Measurements from ENCODE around the gene GPD1L.
"Not testable (repeated sequence)": the region's sequence is repeated elsewhere in the genome, so short reads cannot be mapped to it uniquely, and the experiment has no call there.

GPD1L gene

DNA sequence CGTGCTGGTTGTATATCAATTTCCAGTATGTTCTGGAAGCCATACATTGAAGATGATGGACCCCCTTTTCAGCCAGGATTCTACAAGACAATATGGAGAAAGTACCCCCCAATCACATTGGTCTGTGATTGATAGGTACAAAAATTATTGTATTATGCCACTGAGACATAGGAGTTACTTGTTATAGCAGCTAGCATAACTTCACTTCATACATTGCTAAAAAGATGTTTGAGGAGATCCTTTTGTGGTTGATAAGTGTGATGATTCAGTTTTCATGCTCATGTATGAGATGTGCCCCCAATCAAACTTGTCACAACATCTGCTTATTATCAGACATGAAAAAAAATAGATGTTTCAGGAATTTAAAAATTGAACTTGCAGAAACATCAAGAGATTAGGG is 66.0 kb downstream of the GPD1L start:
- no peaks in the 10 kb centered on the region; the same call in 1 of the 2 replicates for H3K36me3 ChIP-seq (ENCODE audit: insufficient read depth, low read length)
- peaks cover 7% of the 10 kb centered on the region; the same call in 1 of the 2 replicates for H3K9me3 ChIP-seq (ENCODE audit: control insufficient read depth, insufficient read depth, low read length)
- peaks cover 1% of the 10 kb centered on the region; the same call in 1 of the 2 replicates for H3K4me1 ChIP-seq (ENCODE audit: insufficient read depth, low read length)
- H3K9ac ChIP-seq (ENCODE audit: low read depth, low read length) = no peak overlapping the region

DNA sequence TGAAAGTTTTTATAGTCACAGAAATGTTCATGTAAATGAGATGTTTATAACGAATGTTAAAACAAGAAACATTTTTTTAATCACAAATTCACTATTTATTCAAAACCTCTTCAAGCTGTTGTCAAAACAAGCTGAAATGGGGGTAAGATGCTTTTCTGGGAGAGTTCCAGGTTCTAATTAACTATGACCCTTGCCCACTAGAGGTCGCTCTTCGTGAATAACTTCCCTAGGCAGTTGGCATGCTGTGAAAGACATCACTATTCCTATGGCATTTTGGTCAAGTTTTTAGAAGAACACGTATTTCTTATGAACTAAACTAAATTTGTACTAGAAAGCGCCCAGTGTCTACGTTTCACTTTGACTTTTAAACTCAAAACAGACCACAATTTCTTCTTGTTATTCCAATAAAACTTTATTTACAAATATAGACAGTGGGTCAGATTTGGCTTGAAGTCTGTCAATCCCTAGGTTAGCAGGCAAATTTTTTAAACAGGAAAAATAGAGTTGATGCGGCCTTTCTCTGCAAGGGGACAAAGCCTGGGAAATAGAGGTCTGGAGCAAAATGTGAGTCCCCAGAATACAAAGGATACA is 69.3 kb downstream of the GPD1L start:
- Histone ChIP-seq H3K36me3 (ENCODE audit: insufficient read depth, low read length) (no peaks in the 10 kb centered on the region; the same call in 1 of the 2 replicates), H3K9ac (ENCODE audit: low read depth, low read length) (no peak overlapping the region), H3K4me1 (ENCODE audit: insufficient read depth, low read length) (peaks cover 5% of the 10 kb centered on the region; the same call in 1 of the 2 replicates), H3K9me3 (ENCODE audit: control insufficient read depth, insufficient read depth, low read length) (peaks cover 4% of the 10 kb centered on the region; the same call in 1 of the 2 replicates)

DNA sequence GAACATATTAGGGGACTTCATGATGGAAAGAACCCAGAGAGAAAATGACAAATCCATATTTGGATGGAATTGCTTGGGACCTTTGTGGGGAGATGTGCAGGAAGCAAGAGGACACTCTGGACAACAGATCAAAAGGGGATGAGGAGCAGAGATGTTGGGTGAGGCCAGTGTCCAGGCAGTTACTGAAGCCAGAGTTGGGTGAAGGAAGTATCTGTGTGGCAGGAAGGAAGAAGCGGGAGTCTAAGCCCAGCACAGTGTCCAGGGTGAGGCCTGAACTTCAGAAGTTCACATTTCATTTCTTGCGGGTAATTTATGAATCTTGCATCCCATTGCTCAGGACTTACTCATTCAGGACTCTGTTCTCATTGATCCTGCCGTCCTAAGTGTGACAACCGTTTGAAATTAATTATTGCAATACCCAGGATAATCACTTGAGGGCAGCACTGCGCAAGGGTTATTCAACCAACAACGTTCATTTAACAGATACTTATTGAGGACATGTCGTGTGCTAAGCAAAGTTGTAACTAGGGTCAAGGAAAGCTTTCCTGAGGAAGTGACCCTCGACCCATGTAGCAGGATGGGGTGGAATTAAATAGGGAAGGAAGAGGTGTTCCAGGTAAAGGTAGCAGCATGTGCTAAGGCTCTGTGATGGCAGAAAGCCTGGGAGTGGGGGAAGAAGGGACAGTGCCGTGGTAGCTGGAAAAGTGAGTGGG is 70.7 kb downstream of the GPD1L start:
- no peaks in the 10 kb centered on the region for H3K9me3 ChIP-seq (ENCODE audit: control insufficient read depth, insufficient read depth, low read length)
- H3K36me3 ChIP-seq (ENCODE audit: insufficient read depth, low read length) = no peaks in the 10 kb centered on the region
- H3K9ac ChIP-seq (ENCODE audit: low read depth, low read length) = no peak overlapping the region
- H3K4me1 ChIP-seq (ENCODE audit: insufficient read depth, low read length) = peaks cover 5% of the 10 kb centered on the region; the same call in 1 of the 2 replicates

DNA sequence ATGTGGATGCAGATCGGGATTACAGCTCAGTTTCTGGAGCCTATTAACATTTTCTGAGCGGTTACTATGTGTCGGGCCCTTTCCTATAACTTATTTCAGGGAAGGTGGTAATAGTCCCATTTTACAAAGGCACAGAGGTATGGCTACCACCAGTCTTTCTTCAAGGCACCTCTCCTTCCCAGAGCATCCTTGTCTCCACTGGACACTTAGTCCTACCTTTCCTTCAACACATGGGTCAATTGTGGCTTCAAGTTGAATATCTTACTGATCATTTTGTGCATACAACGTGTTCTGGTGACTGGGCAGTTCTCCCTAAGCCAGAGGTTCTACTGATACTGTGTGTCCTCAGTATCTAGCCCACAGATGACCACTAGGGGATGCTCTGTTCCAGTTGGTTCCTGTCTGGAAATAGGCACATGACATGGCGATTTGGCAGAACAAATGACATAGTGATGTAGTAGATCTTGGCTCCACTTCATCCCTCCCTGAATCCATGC is 71.3 kb downstream of the GPD1L start:
- Histone ChIP-seq H3K9me3 (ENCODE audit: control insufficient read depth, insufficient read depth, low read length) (no peaks in the 10 kb centered on the region), H3K9ac (ENCODE audit: low read depth, low read length) (no peak overlapping the region)

DNA sequence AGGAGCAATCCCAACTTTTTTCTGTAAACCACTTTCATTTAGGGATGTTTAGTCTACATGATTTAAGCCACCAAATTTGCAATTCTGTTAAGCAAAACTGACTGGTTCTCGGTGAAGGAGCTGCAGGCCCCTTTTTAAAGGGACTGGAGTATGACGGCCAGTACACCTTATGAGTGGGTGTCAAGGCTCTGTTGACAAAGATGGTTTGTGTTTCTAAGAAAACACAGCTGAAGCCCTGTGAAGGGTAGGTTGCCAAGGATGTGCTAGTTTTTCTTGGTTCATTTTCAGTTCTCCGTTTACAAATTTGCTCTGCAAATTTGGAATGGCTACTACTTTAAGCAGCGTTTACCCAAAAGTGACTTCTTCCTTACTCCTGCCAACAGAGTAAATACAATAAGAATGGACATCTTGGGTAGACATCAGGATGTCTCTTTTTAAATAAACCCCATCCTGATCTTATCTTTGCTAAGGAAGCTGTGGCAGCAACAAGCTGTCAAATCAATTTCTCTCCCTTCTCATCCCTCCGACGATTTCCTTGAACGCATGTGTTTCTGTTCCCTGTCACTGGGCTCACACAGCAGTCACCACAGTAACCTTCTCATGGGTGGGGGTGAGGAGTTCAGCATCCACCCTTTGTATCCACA is 73.8 kb downstream of the GPD1L start:
- H3K9me3 ChIP-seq (ENCODE audit: control insufficient read depth, insufficient read depth, low read length) = no peaks in the 10 kb centered on the region
- peaks cover 5% of the 10 kb centered on the region; the same call in 1 of the 2 replicates for H3K4me1 ChIP-seq (ENCODE audit: insufficient read depth, low read length)
- no peak overlapping the region for H3K9ac ChIP-seq (ENCODE audit: low read depth, low read length)
- no peaks in the 10 kb centered on the region for H3K36me3 ChIP-seq (ENCODE audit: insufficient read depth, low read length)

More for the DNA sequence above, 71.3 kb downstream of the GPD1L start:
- peaks cover 5% of the 10 kb centered on the region; the same call in 1 of the 2 replicates for H3K4me1 ChIP-seq (ENCODE audit: insufficient read depth, low read length)
- H3K36me3 ChIP-seq (ENCODE audit: insufficient read depth, low read length) = no peaks in the 10 kb centered on the region

DNA sequence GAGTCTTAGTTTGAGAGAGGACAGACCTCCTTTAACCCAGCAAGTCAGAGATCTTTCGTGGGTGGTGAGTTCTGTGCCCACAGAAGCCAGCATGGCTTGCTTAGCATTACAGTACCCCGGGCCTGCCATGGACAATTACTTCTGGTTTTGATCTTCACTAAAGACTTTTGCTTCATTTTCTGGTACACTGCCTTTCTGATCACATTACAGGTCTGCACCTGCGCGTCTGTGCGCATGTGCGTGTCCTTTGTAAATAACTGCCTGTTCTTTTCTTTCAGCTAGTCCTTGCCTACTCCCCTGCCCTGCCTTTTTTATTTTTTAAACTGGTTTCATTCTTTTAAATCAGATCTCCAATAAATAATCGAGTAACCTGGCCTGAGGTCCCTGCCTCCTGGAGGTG is 74.9 kb downstream of the GPD1L start:
- Histone ChIP-seq H3K9me3 (ENCODE audit: control insufficient read depth, insufficient read depth, low read length) (no peaks in the 10 kb centered on the region), H3K4me1 (ENCODE audit: insufficient read depth, low read length) (peaks cover 5% of the 10 kb centered on the region; the same call in 1 of the 2 replicates), H3K36me3 (ENCODE audit: insufficient read depth, low read length) (no peaks in the 10 kb centered on the region), H3K9ac (ENCODE audit: low read depth, low read length) (no peak overlapping the region)

DNA sequence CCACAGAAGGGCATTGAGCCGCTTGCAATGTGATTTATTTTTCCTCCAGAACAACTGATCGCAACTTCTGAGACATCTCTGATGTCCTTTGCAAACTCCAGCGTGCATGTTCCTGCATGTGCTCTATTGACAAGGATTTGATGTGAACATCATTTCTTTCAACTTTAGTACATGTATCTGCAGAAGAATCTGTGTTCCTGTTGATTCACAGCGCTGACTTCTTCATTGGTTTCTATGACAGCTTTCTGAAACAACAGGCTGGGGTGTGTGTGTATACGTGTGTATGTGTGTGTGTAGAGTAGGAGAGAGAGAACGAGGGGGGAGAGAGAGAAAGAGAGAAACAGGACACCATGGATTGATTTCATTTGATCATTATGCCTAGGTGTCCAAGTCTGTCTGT is 75.4 kb downstream of the GPD1L start:
- Histone ChIP-seq H3K4me1 (ENCODE audit: insufficient read depth, low read length) (peaks cover 5% of the 10 kb centered on the region; the same call in 1 of the 2 replicates), H3K9me3 (ENCODE audit: control insufficient read depth, insufficient read depth, low read length) (no peaks in the 10 kb centered on the region), H3K9ac (ENCODE audit: low read depth, low read length) (no peak overlapping the region), H3K36me3 (ENCODE audit: insufficient read depth, low read length) (no peaks in the 10 kb centered on the region)

DNA sequence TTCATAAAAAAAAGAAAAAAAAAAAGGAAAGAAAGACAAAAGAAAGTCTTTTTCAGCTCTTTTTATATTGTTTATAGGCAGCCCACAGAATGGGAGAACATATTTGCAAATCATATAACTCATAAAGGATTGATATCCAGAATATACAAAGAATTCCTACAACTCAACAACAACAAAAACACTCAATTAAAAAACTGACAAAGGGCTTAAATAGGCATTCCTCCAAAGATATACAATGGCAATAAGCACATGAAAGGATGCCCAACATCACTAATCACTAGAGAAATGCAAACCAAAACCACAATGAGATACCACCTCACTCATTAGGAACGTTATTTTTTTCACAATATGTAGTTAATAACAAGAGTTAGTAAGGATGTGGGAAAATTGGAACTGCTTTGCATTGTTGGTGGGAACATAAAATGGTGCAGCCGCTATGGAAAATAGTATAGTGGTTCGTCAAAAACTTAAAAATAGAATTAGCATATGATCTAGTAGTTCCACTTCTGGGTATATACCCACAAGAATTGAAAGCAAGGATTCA is 77.8 kb downstream of the GPD1L start:
- H3K36me3 ChIP-seq (ENCODE audit: insufficient read depth, low read length) = no peaks in the 10 kb centered on the region
- H3K9me3 ChIP-seq (ENCODE audit: control insufficient read depth, insufficient read depth, low read length) = no peaks in the 10 kb centered on the region
- no peaks in the 10 kb centered on the region for H3K4me1 ChIP-seq (ENCODE audit: insufficient read depth, low read length)
- H3K9ac ChIP-seq (ENCODE audit: low read depth, low read length) = no peak overlapping the region

DNA sequence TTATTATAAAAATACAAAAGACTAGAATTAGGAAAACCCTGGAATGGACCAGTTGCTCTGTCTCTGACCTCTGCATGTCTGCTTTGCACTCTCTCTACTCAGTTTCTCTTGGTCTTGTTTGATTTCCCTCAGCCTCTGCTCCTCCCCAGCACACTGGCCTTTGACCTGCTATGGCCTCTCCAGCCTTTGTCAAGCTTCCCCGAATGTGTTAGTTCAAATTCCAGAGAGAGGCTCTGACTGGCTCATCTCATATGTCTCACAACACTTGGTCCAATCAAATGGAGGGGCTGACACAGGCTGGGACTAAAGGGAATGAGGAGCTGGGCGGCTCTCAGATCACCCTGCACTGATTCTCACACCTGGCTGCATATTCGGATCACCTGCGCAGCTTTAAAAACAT is 79.7 kb downstream of the GPD1L start:
- Histone ChIP-seq H3K9me3 (ENCODE audit: control insufficient read depth, insufficient read depth, low read length) (no peaks in the 10 kb centered on the region), H3K9ac (ENCODE audit: low read depth, low read length) (no peak overlapping the region), H3K36me3 (ENCODE audit: insufficient read depth, low read length) (no peaks in the 10 kb centered on the region), H3K4me1 (ENCODE audit: insufficient read depth, low read length) (no peaks in the 10 kb centered on the region)

DNA sequence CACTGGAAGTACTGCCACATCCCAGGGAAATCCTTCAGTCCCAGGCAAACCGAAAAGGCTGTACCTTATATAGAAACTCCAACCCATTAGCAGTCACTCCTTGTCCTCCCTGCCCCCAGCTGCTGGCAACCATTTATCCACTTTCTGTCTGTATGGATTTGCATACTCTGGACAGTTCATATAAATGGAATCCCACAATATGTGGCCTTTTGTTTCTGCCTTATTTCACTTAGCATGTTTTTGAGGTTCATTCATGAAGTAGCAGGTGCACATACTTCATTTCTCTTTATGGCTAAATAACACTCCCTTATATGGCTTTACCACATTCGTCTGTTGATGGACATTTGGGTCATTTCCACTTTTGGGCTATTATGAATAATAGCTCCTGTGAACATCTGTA is 80.5 kb downstream of the GPD1L start:
- Histone ChIP-seq H3K9ac (ENCODE audit: low read depth, low read length) (no peak overlapping the region), H3K4me1 (ENCODE audit: insufficient read depth, low read length) (no peaks in the 10 kb centered on the region), H3K36me3 (ENCODE audit: insufficient read depth, low read length) (no peaks in the 10 kb centered on the region), H3K9me3 (ENCODE audit: control insufficient read depth, insufficient read depth, low read length) (no peaks in the 10 kb centered on the region)

DNA sequence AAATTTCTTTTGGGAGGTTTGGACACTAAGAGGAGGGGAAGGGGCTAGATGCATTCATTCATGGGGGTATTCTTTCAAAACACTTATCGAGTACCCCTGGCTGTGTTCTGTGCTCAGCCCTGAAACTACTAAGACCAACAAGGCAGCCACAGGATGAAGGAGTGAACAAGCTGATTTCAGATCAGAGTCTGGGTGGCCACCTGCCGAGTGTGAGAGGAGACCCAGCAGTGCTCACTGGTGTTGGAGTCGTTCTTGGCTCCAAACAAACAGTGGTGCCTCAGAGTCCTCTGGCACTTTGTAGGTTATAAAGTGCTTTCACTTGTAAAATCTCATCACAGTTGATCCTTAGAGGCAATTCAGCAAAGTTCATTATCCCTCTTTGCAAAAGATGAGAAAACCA is 83.3 kb downstream of the GPD1L start:
- no peak overlapping the region for H3K9ac ChIP-seq (ENCODE audit: low read depth, low read length)
- no peaks in the 10 kb centered on the region for H3K36me3 ChIP-seq (ENCODE audit: insufficient read depth, low read length)
- H3K9me3 ChIP-seq (ENCODE audit: control insufficient read depth, insufficient read depth, low read length) = no peaks in the 10 kb centered on the region
- no peaks in the 10 kb centered on the region for H3K4me1 ChIP-seq (ENCODE audit: insufficient read depth, low read length)

DNA sequence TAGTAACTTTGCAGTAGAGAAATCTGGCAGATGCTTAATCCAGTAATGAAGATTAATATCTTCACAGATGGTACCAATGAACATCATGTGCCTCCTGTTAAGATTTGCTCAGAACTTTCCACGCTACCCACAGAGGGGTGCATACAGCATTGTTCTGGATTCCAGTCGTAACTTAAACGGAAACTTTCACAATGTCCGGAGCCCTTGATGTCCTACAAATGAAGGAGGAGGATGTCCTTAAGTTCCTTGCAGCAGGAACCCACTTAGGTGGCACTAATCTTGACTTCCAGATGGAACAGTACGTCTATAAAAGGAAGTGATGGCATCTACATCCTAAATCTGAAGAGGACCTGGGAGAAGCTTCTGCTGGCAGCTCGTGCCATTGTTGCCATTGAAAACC is 84.1 kb downstream of the GPD1L start:
- not testable (repeated sequence) for H3K9ac ChIP-seq (ENCODE audit: low read depth, low read length); H3K4me1 ChIP-seq (ENCODE audit: insufficient read depth, low read length); H3K36me3 ChIP-seq (ENCODE audit: insufficient read depth, low read length); H3K9me3 ChIP-seq (ENCODE audit: control insufficient read depth, insufficient read depth, low read length)

DNA sequence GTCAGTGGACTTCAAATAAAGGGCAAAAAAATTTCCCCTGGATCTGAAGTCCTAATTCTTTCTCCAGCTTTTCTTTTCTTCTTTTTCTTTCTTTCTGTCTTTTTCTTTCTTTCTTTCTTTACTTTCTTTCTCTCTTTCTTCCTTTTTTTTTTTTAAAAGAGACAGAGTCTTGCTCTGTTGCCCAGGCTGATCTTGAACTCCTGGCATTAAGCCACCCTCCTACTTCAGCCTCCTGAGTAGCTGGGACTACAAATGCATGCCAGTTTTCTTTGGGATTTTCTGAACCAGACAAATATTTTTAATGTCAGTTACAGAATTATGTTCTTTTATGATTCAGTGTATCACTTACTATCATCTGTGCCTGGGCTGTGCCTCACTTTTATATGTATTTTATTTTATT is 86.7 kb downstream of the GPD1L start:
- no peaks in the 10 kb centered on the region for H3K4me1 ChIP-seq (ENCODE audit: insufficient read depth, low read length)
- H3K9me3 ChIP-seq (ENCODE audit: control insufficient read depth, insufficient read depth, low read length) = no peaks in the 10 kb centered on the region
- H3K36me3 ChIP-seq (ENCODE audit: insufficient read depth, low read length) = no peaks in the 10 kb centered on the region
- no peak overlapping the region for H3K9ac ChIP-seq (ENCODE audit: low read depth, low read length)

DNA sequence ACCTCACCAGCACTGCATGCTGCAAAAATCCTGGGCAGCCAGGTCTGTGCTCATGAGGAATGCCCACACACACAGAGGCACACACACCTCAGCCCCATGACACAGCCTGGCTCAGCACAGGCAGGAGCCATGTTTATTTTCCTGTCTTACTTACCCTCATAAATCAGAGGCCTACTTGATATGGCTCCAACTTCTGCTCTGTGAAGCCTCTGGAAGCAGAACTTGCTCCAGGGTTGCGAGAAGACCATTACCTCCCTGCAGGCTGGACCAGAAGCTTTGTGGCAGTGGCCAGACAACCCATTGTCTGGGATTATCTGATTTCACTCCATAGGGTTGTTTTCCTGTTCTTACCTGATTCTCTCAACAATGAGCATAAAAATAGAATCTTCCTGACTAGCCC is 88.2 kb downstream of the GPD1L start:
- no peak overlapping the region for H3K9ac ChIP-seq (ENCODE audit: low read depth, low read length)
- no peaks in the 10 kb centered on the region for H3K9me3 ChIP-seq (ENCODE audit: control insufficient read depth, insufficient read depth, low read length)
- no peaks in the 10 kb centered on the region for H3K4me1 ChIP-seq (ENCODE audit: insufficient read depth, low read length)
- H3K36me3 ChIP-seq (ENCODE audit: insufficient read depth, low read length) = no peaks in the 10 kb centered on the region
